ENCODE results near the gene RSRC1. TPM values are rescaled to one million over a fixed set of nuclear protein-coding genes. Genes with fewer than 3 reads are reported as not detected.

The RSRC1 gene
- total and polyA plus RNA-seq, 2 of the 13 experiments (the other 11 are each of a cell fraction or from before 2014, with no cell fraction given): 4.9 to 63.0 TPM

DNA sequence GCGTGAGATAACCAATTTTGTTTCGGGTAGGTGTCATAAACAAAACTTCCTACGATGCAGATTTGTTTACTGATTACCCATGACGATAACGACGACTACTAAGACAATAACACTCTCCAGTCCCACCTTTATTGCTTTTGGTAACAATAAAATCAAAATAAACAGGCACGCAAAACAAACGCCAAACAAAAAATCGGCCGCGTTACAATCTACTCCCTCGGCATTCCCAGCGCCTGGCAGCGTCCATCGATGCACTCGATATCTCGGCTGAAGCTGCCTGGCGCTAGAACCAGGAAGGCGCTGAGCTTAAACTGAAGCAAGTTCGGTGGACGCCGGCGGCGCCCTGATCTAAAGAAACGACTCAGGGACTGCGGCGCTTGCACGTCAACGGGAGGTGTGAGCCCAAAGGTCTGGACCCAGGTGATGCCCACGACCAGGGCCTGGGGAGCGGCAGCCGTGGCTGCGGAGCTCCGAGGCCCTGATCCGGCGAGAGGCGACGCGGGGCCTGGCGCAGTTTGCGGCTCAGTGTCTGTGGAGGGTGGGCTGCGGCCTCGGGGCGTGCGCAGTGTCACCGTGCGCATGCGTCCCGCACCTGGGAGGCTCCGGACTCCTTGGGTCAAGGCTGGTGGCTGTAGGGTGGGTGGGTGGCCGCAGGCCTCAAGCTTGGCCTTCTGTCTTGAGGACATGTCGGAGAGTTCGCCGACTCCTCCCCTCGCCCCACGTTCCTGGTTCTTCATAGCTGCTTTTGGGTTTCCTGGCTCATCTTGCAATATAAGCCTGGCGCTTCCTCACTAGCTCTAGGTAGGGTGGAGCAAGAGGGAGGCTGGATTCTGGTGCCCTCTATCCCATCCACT, at the start of gene RSRC1 (continued):
- TF ChIP-seq, protein P1, sequence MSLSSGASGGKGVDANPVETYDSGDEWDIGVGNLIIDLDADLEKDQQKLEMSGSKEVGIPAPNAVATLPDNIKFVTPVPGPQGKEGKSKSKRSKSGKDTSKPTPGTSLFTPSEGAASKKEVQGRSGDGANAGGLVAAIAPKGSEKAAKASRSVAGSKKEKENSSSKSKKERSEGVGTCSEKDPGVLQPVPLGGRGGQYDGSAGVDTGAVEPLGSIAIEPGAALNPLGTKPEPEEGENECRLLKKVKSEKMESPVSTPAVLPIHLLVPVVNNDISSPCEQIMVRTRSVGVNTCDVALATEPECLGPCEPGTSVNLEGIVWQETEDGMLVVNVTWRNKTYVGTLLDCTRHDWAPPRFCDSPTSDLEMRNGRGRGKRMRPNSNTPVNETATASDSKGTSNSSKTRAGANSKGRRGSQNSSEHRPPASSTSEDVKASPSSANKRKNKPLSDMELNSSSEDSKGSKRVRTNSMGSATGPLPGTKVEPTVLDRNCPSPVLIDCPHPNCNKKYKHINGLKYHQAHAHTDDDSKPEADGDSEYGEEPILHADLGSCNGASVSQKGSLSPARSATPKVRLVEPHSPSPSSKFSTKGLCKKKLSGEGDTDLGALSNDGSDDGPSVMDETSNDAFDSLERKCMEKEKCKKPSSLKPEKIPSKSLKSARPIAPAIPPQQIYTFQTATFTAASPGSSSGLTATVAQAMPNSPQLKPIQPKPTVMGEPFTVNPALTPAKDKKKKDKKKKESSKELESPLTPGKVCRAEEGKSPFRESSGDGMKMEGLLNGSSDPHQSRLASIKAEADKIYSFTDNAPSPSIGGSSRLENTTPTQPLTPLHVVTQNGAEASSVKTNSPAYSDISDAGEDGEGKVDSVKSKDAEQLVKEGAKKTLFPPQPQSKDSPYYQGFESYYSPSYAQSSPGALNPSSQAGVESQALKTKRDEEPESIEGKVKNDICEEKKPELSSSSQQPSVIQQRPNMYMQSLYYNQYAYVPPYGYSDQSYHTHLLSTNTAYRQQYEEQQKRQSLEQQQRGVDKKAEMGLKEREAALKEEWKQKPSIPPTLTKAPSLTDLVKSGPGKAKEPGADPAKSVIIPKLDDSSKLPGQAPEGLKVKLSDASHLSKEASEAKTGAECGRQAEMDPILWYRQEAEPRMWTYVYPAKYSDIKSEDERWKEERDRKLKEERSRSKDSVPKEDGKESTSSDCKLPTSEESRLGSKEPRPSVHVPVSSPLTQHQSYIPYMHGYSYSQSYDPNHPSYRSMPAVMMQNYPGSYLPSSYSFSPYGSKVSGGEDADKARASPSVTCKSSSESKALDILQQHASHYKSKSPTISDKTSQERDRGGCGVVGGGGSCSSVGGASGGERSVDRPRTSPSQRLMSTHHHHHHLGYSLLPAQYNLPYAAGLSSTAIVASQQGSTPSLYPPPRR (CRISPR knock-in tag; IDR thresholded peaks at IDR 0.05; ENCODE audit: borderline replicate concordance): 0 out of 2 replicates have a peak, but pooled peaks have one; percentile 37
- peak; percentile 93; the same call in 1 of the 2 replicates for TF ChIP-seq REPIN1 (CRISPR knock-in tag; IDR thresholded peaks at IDR 0.05; ENCODE audit: borderline replicate concordance, low read depth)
- TF ChIP-seq ZNF407 (CRISPR knock-in tag; IDR thresholded peaks at IDR 0.05; ENCODE audit: not compliant biosample characterization): peak; percentile 95
- TF ChIP-seq, protein P2, sequence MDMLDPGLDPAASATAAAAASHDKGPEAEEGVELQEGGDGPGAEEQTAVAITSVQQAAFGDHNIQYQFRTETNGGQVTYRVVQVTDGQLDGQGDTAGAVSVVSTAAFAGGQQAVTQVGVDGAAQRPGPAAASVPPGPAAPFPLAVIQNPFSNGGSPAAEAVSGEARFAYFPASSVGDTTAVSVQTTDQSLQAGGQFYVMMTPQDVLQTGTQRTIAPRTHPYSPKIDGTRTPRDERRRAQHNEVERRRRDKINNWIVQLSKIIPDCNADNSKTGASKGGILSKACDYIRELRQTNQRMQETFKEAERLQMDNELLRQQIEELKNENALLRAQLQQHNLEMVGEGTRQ (IDR thresholded peaks at IDR 0.05; ENCODE audit: low read depth, low read length): no peak
- TF ChIP-seq, protein P2 (CRISPR knock-in tag; IDR thresholded peaks at IDR 0.05; ENCODE audit: borderline replicate concordance): no peak
- TF ChIP-seq ZNF12 (CRISPR knock-in tag; IDR thresholded peaks at IDR 0.05): no peak
- 0 out of 2 replicates have a peak, but pooled peaks have one; percentile 28 for TF ChIP-seq ZNF816 (CRISPR knock-in tag; IDR thresholded peaks at IDR 0.05; ENCODE audit: borderline replicate concordance)
- peak; percentile 52 for TF ChIP-seq ZSCAN12 (CRISPR knock-in tag; IDR thresholded peaks at IDR 0.05)
- TF ChIP-seq ZNF235 (CRISPR knock-in tag; IDR thresholded peaks at IDR 0.05; ENCODE audit: borderline replicate concordance): peak; percentile 91; the same call in 1 of the 2 replicates
- peak; percentile 23 for TF ChIP-seq ZNF746 (CRISPR knock-in tag; IDR thresholded peaks at IDR 0.05)
- no peak for TF ChIP-seq JUNB (CRISPR knock-in tag; IDR thresholded peaks at IDR 0.05; ENCODE audit: borderline replicate concordance)
- no peak for TF ChIP-seq ZNF775 (CRISPR knock-in tag; IDR thresholded peaks at IDR 0.05; ENCODE audit: borderline replicate concordance)

Data from HepG2 (cell line).